SK-N-SH (cell line): ENCODE results near the gene PLOD1. TPM values are rescaled to one million over a fixed set of nuclear protein-coding genes. Genes with fewer than 3 reads are reported as not detected.

Experiments used
- CTCF ChIA-PET: fragments of 300-600, 350-600 bp; formaldehyde crosslinking; extraction: SDS; loops from one replicate; lab custom pipeline; 2021; lab: Yijun Ruan, JAX
- POLR2A ChIA-PET: fragments of 350-600 bp; sonication (Branson Sonifier 250); formaldehyde crosslinking; extraction: SDS; loops from one replicate; lab custom pipeline; 2020; ENCODE audit warnings: antibody characterized with exemption, inconsistent platforms; lab: Yijun Ruan, JAX
- DNase-seq: peaks from one replicate; pipeline ENCODE4 v3.0.0; 2012
- H2AFZ ChIP-seq: fragments of 200-600 bp; sonication (generic); 2 replicates; pipeline ENCODE4 v1.8.1; 2016; ENCODE audit warnings: antibody characterized with exemption, mild to moderate bottlenecking, low read depth
- H3F3A ChIP-seq: fragments of 200-600 bp; sonication (generic); replicated peaks from 2 replicates; pipeline ENCODE3; 2016; ENCODE audit warnings: antibody characterized with exemption, mild to moderate bottlenecking; ENCODE audit not compliant: insufficient read depth
- H3K27ac ChIP-seq, 2 experiments: fragments of 200-500 bp in 1 of 2; fragments of 200-600 bp in 1 of 2; sonication (Bioruptor generic) in 1 of 2; sonication (generic), shearing (Covaris generic) in 1 of 2; 2 replicates each; pipeline versions ENCODE4 v1.5.1 to v1.6.1; 2014 to 2016; ENCODE audit warnings: low read depth in 2 of 2, inconsistent platforms in 1 of 2, low read length in 1 of 2, mild to moderate bottlenecking in 1 of 2, mixed read lengths in 1 of 2
- H3K27me3 ChIP-seq: fragments of 200-600 bp; sonication (generic), shearing (Covaris generic); 2 replicates; pipeline ENCODE4 v1.6.1; 2016; ENCODE audit warnings: mixed run types; ENCODE audit not compliant: insufficient read depth
- H3K36me3 ChIP-seq, 2 experiments: fragments of 200-500 bp in 1 of 2; fragments of 200-600 bp in 1 of 2; sonication (Bioruptor generic) in 1 of 2; sonication (generic) in 1 of 2; replicated peaks in 1 of 2; 2 replicates each; pipeline versions ENCODE3 to v1.5.1; 2014 to 2016; ENCODE audit warnings: low read length in 1 of 2, mild to moderate bottlenecking in 1 of 2; ENCODE audit not compliant: insufficient read depth in 2 of 2, control insufficient read depth in 1 of 2
- H3K4me1 ChIP-seq, 2 experiments: fragments of 200-500 bp in 1 of 2; fragments of 200-600 bp in 1 of 2; sonication (Bioruptor generic) in 1 of 2; sonication (generic), shearing (Covaris generic) in 1 of 2; 2 replicates each; pipeline versions ENCODE4 v1.5.1 to v1.6.1; 2014 to 2016; ENCODE audit warnings: low read depth in 1 of 2, low read length in 1 of 2, mixed run types in 1 of 2; ENCODE audit not compliant: insufficient read depth in 2 of 2, control insufficient read depth in 1 of 2
- H3K4me2 ChIP-seq: fragments of 200-600 bp; sonication (generic), shearing (Covaris generic); 2 replicates; pipeline ENCODE4 v1.6.1; 2017; ENCODE audit warnings: mixed run types
- H3K4me3 ChIP-seq, 2 experiments: fragments of 200-500 bp in 1 of 2; fragments of 200-600 bp in 1 of 2; sonication (Bioruptor generic) in 1 of 2; sonication (generic), shearing (Covaris generic) in 1 of 2; 2 replicates each; pipeline versions ENCODE4 v1.5.1 to v1.8.1; 2014 to 2016; ENCODE audit warnings: low read depth in 2 of 2, inconsistent platforms in 1 of 2, low read length in 1 of 2, mild to moderate bottlenecking in 1 of 2, mixed read lengths in 1 of 2, moderate library complexity in 1 of 2
- H3K79me2 ChIP-seq: fragments of 200-600 bp; sonication (generic); 2 replicates; pipeline ENCODE4 v1.8.1; 2017; ENCODE audit warnings: mild to moderate bottlenecking; ENCODE audit not compliant: insufficient read depth
- H3K9ac ChIP-seq: fragments of 200-600 bp; sonication (generic); 2 replicates; pipeline ENCODE4 v1.6.1; 2017; ENCODE audit warnings: mixed run types
- H3K9me2 ChIP-seq: fragments of 200-600 bp; sonication (generic); 2 replicates; pipeline ENCODE4 v1.6.1; 2017; ENCODE audit warnings: mixed run types
- H3K9me3 ChIP-seq: fragments of 200-600 bp; sonication (generic); 2 replicates; pipeline ENCODE4 v1.6.1; 2017; ENCODE audit warnings: mixed run types, mild to moderate bottlenecking, moderate library complexity
- H4K20me1 ChIP-seq: fragments of 200-600 bp; sonication (generic); 2 replicates; pipeline ENCODE4 v1.6.1; 2017; ENCODE audit warnings: mild to moderate bottlenecking, mixed run types; ENCODE audit not compliant: insufficient read depth
- EP300 ChIP-seq, 2 experiments: IDR thresholded peaks; 2 replicates each; pipeline versions ENCODE4 v1.4.0 to v1.6.1; 2012; ENCODE audit warnings: borderline replicate concordance in 1 of 2, low read depth in 1 of 2, low read length in 1 of 2
- FOSL2 ChIP-seq: IDR thresholded peaks from 2 replicates; pipeline ENCODE4 v1.4.0; 2012; ENCODE audit warnings: low read depth, mild to moderate bottlenecking, moderate library complexity, borderline replicate concordance
- FOXM1 ChIP-seq: IDR thresholded peaks from 2 replicates; pipeline ENCODE4 v1.4.0; 2012; ENCODE audit warnings: low read depth, mild to moderate bottlenecking
- GATA2 ChIP-seq: sonication (generic); formaldehyde crosslinking; IDR thresholded peaks from 2 replicates; pipeline ENCODE4 v1.5.0; 2020; ENCODE audit warnings: mild to moderate bottlenecking, missing genetic modification reagents
- JUND ChIP-seq: IDR thresholded peaks from 2 replicates; pipeline ENCODE4 v1.4.0; 2012
- MXI1 ChIP-seq: IDR thresholded peaks from 2 replicates; pipeline ENCODE4 v1.6.1; 2012; ENCODE audit warnings: mild to moderate bottlenecking, low read depth, low read length, improper control_type of control experiment
- RAD21 ChIP-seq: IDR thresholded peaks from 2 replicates; pipeline ENCODE4 v1.6.1; 2012; ENCODE audit warnings: mild to moderate bottlenecking, low read length
- RCOR1 ChIP-seq: fragments of 150-350 bp; IDR thresholded peaks from 2 replicates; pipeline ENCODE4 v1.6.1; 2017; ENCODE audit warnings: antibody characterized with exemption, low read length
- REST ChIP-seq: IDR thresholded peaks from 2 replicates; pipeline ENCODE4 v1.6.1; 2012; ENCODE audit warnings: mild to moderate bottlenecking, low read depth, low read length, moderate library complexity
- RFX5 ChIP-seq: IDR thresholded peaks from 2 replicates; pipeline ENCODE4 v1.6.1; 2012; ENCODE audit warnings: mild to moderate bottlenecking, improper control_type of control experiment, low read length
- TEAD4 ChIP-seq: IDR thresholded peaks from 2 replicates; pipeline ENCODE4 v1.4.0; 2012; ENCODE audit warnings: mild to moderate bottlenecking, borderline replicate concordance; ENCODE audit not compliant: insufficient read depth
- USF1 ChIP-seq: IDR thresholded peaks from 2 replicates; pipeline ENCODE4 v1.4.0; 2012; ENCODE audit warnings: low read depth, borderline replicate concordance
- YY1 ChIP-seq: IDR thresholded peaks from 2 replicates; pipeline ENCODE4 v1.4.0; 2012; ENCODE audit warnings: low read depth, mild to moderate bottlenecking
- whole genome bisulfite sequencing: methylation state at CpG from one replicate; pipeline ENCODE4 v1.1.6; 2017; ENCODE audit warnings: low lambda C conversion rate; 5-methylcytosine and 5-hydroxymethylcytosine counted together
- polyA plus RNA-seq, 3 experiments: library from polyadenylated mRNA; depleted of rRNA; stranded (reverse); fragments of >200 nt; gene quantifications; 2 replicates each; pipeline ENCODE4 v1.2.3, GENCODE V29; 2012
- TF ChIP-seq, protein P1 (sequence below): fragments of 150-350 bp; IDR thresholded peaks from 2 replicates; pipeline ENCODE4 v1.6.1; 2016; ENCODE audit warnings: mild to moderate bottlenecking, low read depth, low read length
- TF ChIP-seq, protein P2 (sequence below): fragments of 200-600 bp; sonication (generic); IDR thresholded peaks from 2 replicates; pipeline ENCODE4 v1.6.1; 2017; ENCODE audit warnings: antibody characterized with exemption, mild to moderate bottlenecking, moderate library complexity

The PLOD1 gene
- polyA plus RNA-seq, 1 of the 3 experiments (the other 2 are of a cell fraction), result 257 TPM

- WGBS, result 92% methylated on average over 14 of the region's 17 CpGs
- Histone ChIP-seq H3K79me2 (no peaks in the 10 kb centered on the region), H3K27ac (no peak overlapping the region), H3K27me3 (no peaks in the 10 kb centered on the region), H3K4me2 (no peak overlapping the region), H3F3A (peaks cover 6% of the 10 kb centered on the region), H3K4me3 (no peak overlapping the region), H3K4me1 (no peaks in the 10 kb centered on the region), H3K36me3 (peaks cover 38 to 75% of the 10 kb centered on the region in 2 experiments), H4K20me1 (no peaks in the 10 kb centered on the region), H3K9me3 (no peaks in the 10 kb centered on the region), H2AFZ (no peak overlapping the region), H3K9me2 (no peaks in the 10 kb centered on the region), H3K9ac (no peak overlapping the region)
- ChIA-PET POLR2A (no interaction called here), CTCF (no interaction called here)
- no peak for DNase-seq
- TF ChIP-seq, protein P1, sequence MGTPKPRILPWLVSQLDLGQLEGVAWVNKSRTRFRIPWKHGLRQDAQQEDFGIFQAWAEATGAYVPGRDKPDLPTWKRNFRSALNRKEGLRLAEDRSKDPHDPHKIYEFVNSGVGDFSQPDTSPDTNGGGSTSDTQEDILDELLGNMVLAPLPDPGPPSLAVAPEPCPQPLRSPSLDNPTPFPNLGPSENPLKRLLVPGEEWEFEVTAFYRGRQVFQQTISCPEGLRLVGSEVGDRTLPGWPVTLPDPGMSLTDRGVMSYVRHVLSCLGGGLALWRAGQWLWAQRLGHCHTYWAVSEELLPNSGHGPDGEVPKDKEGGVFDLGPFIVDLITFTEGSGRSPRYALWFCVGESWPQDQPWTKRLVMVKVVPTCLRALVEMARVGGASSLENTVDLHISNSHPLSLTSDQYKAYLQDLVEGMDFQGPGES, result no peak
- TF ChIP-seq GATA2 (CRISPR knock-in tag) (no peak), FOXM1 (no peak), EP300 (IDR thresholded peaks at IDR 0.05; ENCODE audit: borderline replicate concordance in 1 of 2, low read depth in 1 of 2, low read length in 1 of 2) (no peak), TEAD4 (no peak), RCOR1 (no peak), REST (no peak), MXI1 (no peak), RAD21 (no peak), RFX5 (no peak), JUND (no peak), YY1 (no peak), FOSL2 (no peak), USF1 (no peak)
- TF ChIP-seq, protein P2, sequence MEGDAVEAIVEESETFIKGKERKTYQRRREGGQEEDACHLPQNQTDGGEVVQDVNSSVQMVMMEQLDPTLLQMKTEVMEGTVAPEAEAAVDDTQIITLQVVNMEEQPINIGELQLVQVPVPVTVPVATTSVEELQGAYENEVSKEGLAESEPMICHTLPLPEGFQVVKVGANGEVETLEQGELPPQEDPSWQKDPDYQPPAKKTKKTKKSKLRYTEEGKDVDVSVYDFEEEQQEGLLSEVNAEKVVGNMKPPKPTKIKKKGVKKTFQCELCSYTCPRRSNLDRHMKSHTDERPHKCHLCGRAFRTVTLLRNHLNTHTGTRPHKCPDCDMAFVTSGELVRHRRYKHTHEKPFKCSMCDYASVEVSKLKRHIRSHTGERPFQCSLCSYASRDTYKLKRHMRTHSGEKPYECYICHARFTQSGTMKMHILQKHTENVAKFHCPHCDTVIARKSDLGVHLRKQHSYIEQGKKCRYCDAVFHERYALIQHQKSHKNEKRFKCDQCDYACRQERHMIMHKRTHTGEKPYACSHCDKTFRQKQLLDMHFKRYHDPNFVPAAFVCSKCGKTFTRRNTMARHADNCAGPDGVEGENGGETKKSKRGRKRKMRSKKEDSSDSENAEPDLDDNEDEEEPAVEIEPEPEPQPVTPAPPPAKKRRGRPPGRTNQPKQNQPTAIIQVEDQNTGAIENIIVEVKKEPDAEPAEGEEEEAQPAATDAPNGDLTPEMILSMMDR, result no peak
These were observed 71.8 kb downstream of the PLOD1 start for GRCh38 chr1:12006167-12006921.
